ENCODE data around the gene SPO11.
"Not testable (repeated sequence)": the region's sequence is repeated elsewhere in the genome, so short reads cannot be mapped to it uniquely, and the experiment has no call there.

Gene SPO11

DNA sequence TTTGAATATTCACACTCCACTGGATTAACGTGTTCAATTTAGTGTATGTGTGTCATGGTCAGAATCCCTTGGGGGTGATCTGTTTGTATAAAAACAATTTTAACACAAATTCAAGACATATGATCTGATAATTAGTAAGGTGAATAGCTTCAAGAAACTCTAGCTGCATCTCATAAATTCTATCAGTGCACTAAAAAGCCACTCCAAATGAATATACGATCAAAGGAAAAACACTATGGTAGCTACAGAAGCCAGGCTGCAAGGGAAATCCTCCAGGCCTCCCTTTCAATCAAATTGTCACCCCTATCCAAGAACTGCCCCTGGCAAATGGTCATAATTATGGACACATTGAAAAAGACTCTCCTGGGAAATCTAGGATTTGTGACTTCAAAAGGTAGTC, 12.1 kb downstream of the SPO11 start:
- peaks cover 5 to 37% (median 22%) of the 10 kb centered on the region in 5 experiments for H3K27me3 ChIP-seq (replicated peaks in 2 of 5; ENCODE audit: control insufficient read depth in 4 of 5, insufficient read depth in 5 of 5, low read length in 4 of 5)
- WGBS (ENCODE audit: insufficient coverage) = 100% methylated on average over 1 of the region's 2 CpGs
- no peaks in the 10 kb centered on the region for H3K36me3 ChIP-seq (ENCODE audit: control insufficient read depth in 4 of 4, insufficient read depth in 4 of 4, low read length in 3 of 4)
- no peaks in the 10 kb centered on the region for H3K4me1 ChIP-seq (ENCODE audit: control extremely low read depth in 1 of 4, control insufficient read depth in 4 of 4, insufficient read depth in 4 of 4, low read length in 3 of 4)
- ChIA-PET CTCF (interaction anchor here (1.6 kb wide), 1 partner anchor 9 kb away, joined by 7 read pairs; no protein-coding TSS in a partner anchor), POLR2A (no interaction called here)
- no peak overlapping the region for H3K27ac ChIP-seq (ENCODE audit: insufficient read depth in 1 of 2, low read depth in 1 of 2, low read length in 2 of 2, poor library complexity in 1 of 2, severe bottlenecking in 2 of 2)
- H3K4me3 ChIP-seq (ENCODE audit: control insufficient read depth in 1 of 7, extremely low read depth in 1 of 7, insufficient read depth in 4 of 7, low read depth in 2 of 7, low read length in 6 of 7) = no peak overlapping the region
- no peak for DNase-seq
- no peaks in the 10 kb centered on the region for H3K9me3 ChIP-seq (ENCODE audit: control extremely low read depth in 1 of 5, control insufficient read depth in 4 of 5, insufficient read depth in 2 of 5, low read depth in 1 of 5, low read length in 4 of 5)

GRCh38 chr20:57342829-57343228, 13.2 kb downstream of the SPO11 start:
- Histone ChIP-seq H3K4me1 (ENCODE audit: control extremely low read depth in 1 of 4, control insufficient read depth in 4 of 4, insufficient read depth in 4 of 4, low read length in 3 of 4) (no peaks in the 10 kb centered on the region), H3K27me3 (replicated peaks in 2 of 5; ENCODE audit: control insufficient read depth in 4 of 5, insufficient read depth in 5 of 5, low read length in 4 of 5) (peaks cover 5 to 33% (median 21%) of the 10 kb centered on the region in 5 experiments)

GRCh38 chr20:57346477-57346876, 16.9 kb downstream of the SPO11 start:
- DNase-seq = peak; percentile 60 to 79 (median 70)
- ChIA-PET CTCF (interaction anchor here (0.6 to 6.8 kb wide), 8 partner anchors 14 to 1790 kb away, joined by 3 to 72 read pairs (median 4); partner anchors contain the start of gene SPO11), POLR2A (no interaction called here)
- Histone ChIP-seq H3K4me1 (ENCODE audit: control extremely low read depth in 1 of 4, control insufficient read depth in 4 of 4, insufficient read depth in 4 of 4, low read length in 3 of 4) (peaks cover 0 to 8% (median 2%) of the 10 kb centered on the region in 4 experiments), H3K4me3 (ENCODE audit: control insufficient read depth in 1 of 7, extremely low read depth in 1 of 7, insufficient read depth in 4 of 7, low read depth in 2 of 7, low read length in 6 of 7) (no peak overlapping the region), H3K27me3 (replicated peaks in 2 of 5; ENCODE audit: control insufficient read depth in 4 of 5, insufficient read depth in 5 of 5, low read length in 4 of 5) (peaks cover 3 to 19% (median 17%) of the 10 kb centered on the region in 5 experiments), H3K9me3 (ENCODE audit: control extremely low read depth in 1 of 5, control insufficient read depth in 4 of 5, insufficient read depth in 2 of 5, low read depth in 1 of 5, low read length in 4 of 5) (no peaks in the 10 kb centered on the region), H3K27ac (ENCODE audit: insufficient read depth in 1 of 2, low read depth in 1 of 2, low read length in 2 of 2, poor library complexity in 1 of 2, severe bottlenecking in 2 of 2) (no peak overlapping the region), H3K36me3 (ENCODE audit: control insufficient read depth in 4 of 4, insufficient read depth in 4 of 4, low read length in 3 of 4) (no peaks in the 10 kb centered on the region)
- WGBS (ENCODE audit: insufficient coverage) = 0% methylated on average over 1 of the region's 4 CpGs

More at GRCh38 chr20:57342829-57343228, 13.2 kb downstream of the SPO11 start:
- no peaks in the 10 kb centered on the region for H3K9me3 ChIP-seq (ENCODE audit: control extremely low read depth in 1 of 5, control insufficient read depth in 4 of 5, insufficient read depth in 2 of 5, low read depth in 1 of 5, low read length in 4 of 5)
- no peak overlapping the region for H3K27ac ChIP-seq (ENCODE audit: insufficient read depth in 1 of 2, low read depth in 1 of 2, low read length in 2 of 2, poor library complexity in 1 of 2, severe bottlenecking in 2 of 2)
- DNase-seq = no peak
- H3K4me3 ChIP-seq (ENCODE audit: control insufficient read depth in 1 of 7, extremely low read depth in 1 of 7, insufficient read depth in 4 of 7, low read depth in 2 of 7, low read length in 6 of 7) = no peak overlapping the region
- ChIA-PET CTCF (interaction anchor here (1.6 kb wide), 1 partner anchor 10 kb away, joined by 7 read pairs; no protein-coding TSS in a partner anchor), POLR2A (no interaction called here)
- no peaks in the 10 kb centered on the region for H3K36me3 ChIP-seq (ENCODE audit: control insufficient read depth in 4 of 4, insufficient read depth in 4 of 4, low read length in 3 of 4)
- WGBS (ENCODE audit: insufficient coverage) = 100% methylated on average over 2 of the region's 2 CpGs

DNA sequence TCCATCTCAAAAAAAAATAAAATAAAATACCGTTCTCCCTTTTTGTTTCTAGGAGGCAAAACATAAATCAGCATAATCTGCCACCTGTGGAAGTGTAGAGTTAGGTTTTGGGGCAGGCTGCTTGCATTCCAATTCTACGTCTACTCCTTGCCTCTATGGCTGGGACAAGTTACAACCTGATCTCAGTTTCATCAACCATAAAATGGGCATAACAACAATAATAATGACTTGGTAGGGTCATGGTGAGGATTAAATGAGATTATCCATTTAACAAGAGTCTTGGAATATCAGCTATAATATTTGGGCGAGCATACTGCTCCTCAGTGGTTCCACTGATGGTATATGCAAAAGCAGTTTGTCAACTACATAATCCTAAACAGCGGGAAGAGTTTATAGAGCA, 17.8 kb downstream of the SPO11 start:
- Histone ChIP-seq H3K27ac (ENCODE audit: insufficient read depth in 1 of 2, low read depth in 1 of 2, low read length in 2 of 2, poor library complexity in 1 of 2, severe bottlenecking in 2 of 2) (no peak overlapping the region), H3K4me3 (ENCODE audit: control insufficient read depth in 1 of 7, extremely low read depth in 1 of 7, insufficient read depth in 4 of 7, low read depth in 2 of 7, low read length in 6 of 7) (no peak overlapping the region), H3K4me1 (ENCODE audit: control extremely low read depth in 1 of 4, control insufficient read depth in 4 of 4, insufficient read depth in 4 of 4, low read length in 3 of 4) (peaks cover 2 to 17% (median 10%) of the 10 kb centered on the region in 4 experiments), H3K9me3 (ENCODE audit: control extremely low read depth in 1 of 5, control insufficient read depth in 4 of 5, insufficient read depth in 2 of 5, low read depth in 1 of 5, low read length in 4 of 5) (no peaks in the 10 kb centered on the region), H3K27me3 (replicated peaks in 2 of 5; ENCODE audit: control insufficient read depth in 4 of 5, insufficient read depth in 5 of 5, low read length in 4 of 5) (peaks cover 0 to 15% (median 11%) of the 10 kb centered on the region in 5 experiments), H3K36me3 (ENCODE audit: control insufficient read depth in 4 of 4, insufficient read depth in 4 of 4, low read length in 3 of 4) (no peaks in the 10 kb centered on the region)
- ChIA-PET POLR2A (no interaction called here), CTCF (interaction anchor here (0.9 to 6.8 kb wide), 2 partner anchors 10 to 256 kb away, joined by 3 to 72 read pairs; no protein-coding TSS in a partner anchor)
- no peak for DNase-seq
- WGBS (ENCODE audit: insufficient coverage) = no CpG with 5 or more reads among the region's 4 CpGs

DNA sequence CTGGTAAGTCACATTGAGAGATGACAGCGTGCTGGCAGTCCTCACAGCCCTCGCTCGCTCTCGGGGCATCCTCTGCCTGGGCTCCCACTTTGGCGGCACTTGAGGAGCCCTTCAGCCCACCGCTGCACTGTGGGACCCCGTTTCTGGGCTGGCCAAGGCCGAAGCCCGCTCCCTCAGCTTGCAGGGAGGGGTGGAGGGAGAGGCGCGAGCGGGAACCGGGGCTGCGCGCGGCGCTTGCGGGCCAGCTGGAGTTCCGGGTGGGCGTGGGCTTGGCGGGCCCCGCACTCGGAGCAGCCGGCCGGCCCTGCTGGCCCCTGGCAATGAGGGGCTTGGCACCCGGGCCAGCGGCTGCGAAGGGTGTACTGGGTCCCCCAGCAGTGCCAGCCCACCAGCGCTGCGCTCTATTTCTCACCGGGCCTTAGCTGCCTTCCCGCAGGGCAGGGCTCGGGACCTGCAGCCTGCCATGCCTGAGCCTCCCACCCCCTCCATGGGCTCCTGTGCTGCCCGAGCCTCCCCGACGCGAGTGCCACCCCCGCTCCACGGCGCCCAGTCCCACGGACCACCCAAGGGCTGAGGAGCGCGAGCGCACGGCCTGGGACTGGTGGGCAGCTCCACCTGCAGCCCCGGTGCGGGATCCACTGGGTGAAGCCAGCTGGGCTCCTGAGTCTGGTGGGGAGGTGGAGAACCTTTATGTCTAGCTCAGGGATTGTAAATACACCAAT, 18.8 kb downstream of the SPO11 start:
- H3K4me3 ChIP-seq (ENCODE audit: control insufficient read depth in 1 of 7, extremely low read depth in 1 of 7, insufficient read depth in 4 of 7, low read depth in 2 of 7, low read length in 6 of 7); H3K36me3 ChIP-seq (ENCODE audit: control insufficient read depth in 4 of 4, insufficient read depth in 4 of 4, low read length in 3 of 4); H3K27ac ChIP-seq (ENCODE audit: insufficient read depth in 1 of 2, low read depth in 1 of 2, low read length in 2 of 2, poor library complexity in 1 of 2, severe bottlenecking in 2 of 2); DNase-seq; POLR2A ChIA-PET; H3K9me3 ChIP-seq (ENCODE audit: control extremely low read depth in 1 of 5, control insufficient read depth in 4 of 5, insufficient read depth in 2 of 5, low read depth in 1 of 5, low read length in 4 of 5): not testable (repeated sequence)
- 67% methylated on average over 10 of the region's 47 CpGs for WGBS (ENCODE audit: insufficient coverage)
- Histone ChIP-seq H3K27me3 (replicated peaks in 2 of 5; ENCODE audit: control insufficient read depth in 4 of 5, insufficient read depth in 5 of 5, low read length in 4 of 5) (peaks cover 0 to 12% (median 5%) of the 10 kb centered on the region in 5 experiments), H3K4me1 (ENCODE audit: control extremely low read depth in 1 of 4, control insufficient read depth in 4 of 4, insufficient read depth in 4 of 4, low read length in 3 of 4) (peaks cover 2 to 19% (median 10%) of the 10 kb centered on the region in 4 experiments)
- CTCF ChIA-PET = interaction anchor here (0.9 to 6.8 kb wide), 3 partner anchors 9 to 257 kb away, joined by 3 to 72 read pairs (median 5); no protein-coding TSS in a partner anchor

- Histone ChIP-seq H3K4me1 (ENCODE audit: control extremely low read depth in 1 of 4, control insufficient read depth in 4 of 4, insufficient read depth in 4 of 4, low read length in 3 of 4) (peaks cover 2 to 19% (median 10%) of the 10 kb centered on the region in 4 experiments), H3K27me3 (replicated peaks in 2 of 5; ENCODE audit: control insufficient read depth in 4 of 5, insufficient read depth in 5 of 5, low read length in 4 of 5) (peaks cover 0 to 12% (median 4%) of the 10 kb centered on the region in 5 experiments), H3K36me3 (ENCODE audit: control insufficient read depth in 4 of 4, insufficient read depth in 4 of 4, low read length in 3 of 4) (peaks cover 2 to 14% (median 7%) of the 10 kb centered on the region in 4 experiments)
- peak; percentile 18 to 69 (median 50) for DNase-seq
- CTCF ChIA-PET = interaction anchor here (0.9 to 6.8 kb wide), 3 partner anchors 10 to 257 kb away, joined by 3 to 72 read pairs (median 5); no protein-coding TSS in a partner anchor
- H3K9me3 ChIP-seq (ENCODE audit: control extremely low read depth in 1 of 5, control insufficient read depth in 4 of 5, insufficient read depth in 2 of 5, low read depth in 1 of 5, low read length in 4 of 5); POLR2A ChIA-PET; H3K4me3 ChIP-seq (ENCODE audit: control insufficient read depth in 1 of 7, extremely low read depth in 1 of 7, insufficient read depth in 4 of 7, low read depth in 2 of 7, low read length in 6 of 7); H3K27ac ChIP-seq (ENCODE audit: insufficient read depth in 1 of 2, low read depth in 1 of 2, low read length in 2 of 2, poor library complexity in 1 of 2, severe bottlenecking in 2 of 2): not testable (repeated sequence)
- WGBS (ENCODE audit: insufficient coverage) = 92% methylated on average over 8 of the region's 21 CpGs
Observed at GRCh38 chr20:57348922-57349574, 19.4 kb downstream of the SPO11 start.
